Lower leg skin (tissue), 3 donors: ENCODE results near the gene GRID2.

ENCODE experiments used
- CTCF ChIP-seq, 3 donors: fragments of 450-650 bp; IDR thresholded peaks; one replicate each; pipeline ENCODE4 v1.5.1; 2016; ENCODE audit warnings: antibody characterized with exemption in 3 of 3, mild to moderate bottlenecking in 3 of 3, moderate library complexity in 2 of 3
- POLR2A ChIP-seq, 2 donors: fragments of 450-650 bp; IDR thresholded peaks; one replicate each; pipeline ENCODE4 v1.6.1; 2016 to 2017; ENCODE audit warnings: antibody characterized with exemption in 2 of 2, mild to moderate bottlenecking in 1 of 2, moderate library complexity in 1 of 2

GRCh38 chr4:92618968-92619367 is 315.2 kb downstream of the GRID2 start:
- TF ChIP-seq POLR2A (IDR thresholded peaks at IDR 0.05) (no peak), CTCF (IDR thresholded peaks at IDR 0.05) (no peak)
